NCI-H1436 treated with DMSO at 0.1 percent for 48 hours (cell line): Measurements from ENCODE around the gene DCST1.
A peak's percentile ranks its signal among the peaks of the same experiment; 100 is the strongest.

Experiments
- DNase-seq: peaks from one replicate; lab custom pipeline; 2025; lab: John Stamatoyannopoulos, UW

The DCST1 gene

GRCh38 chr1:155053531-155054105 lies 20.0 kb downstream of the DCST1 start:
- no peak for DNase-seq

GRCh38 chr1:155057104-155057503 lies 23.5 kb downstream of the DCST1 start:
- no peak for DNase-seq

- DNase-seq = no peak
These were observed 24.2 kb downstream of the DCST1 start for GRCh38 chr1:155057788-155058211.

GRCh38 chr1:155060736-155061135 lies 27.1 kb downstream of the DCST1 start:
- no peak for DNase-seq

GRCh38 chr1:155061381-155062150 lies 27.9 kb downstream of the DCST1 start:
- DNase-seq = peak; percentile 61

- DNase-seq = no peak
These were observed 28.6 kb downstream of the DCST1 start for GRCh38 chr1:155062151-155062686.

- no peak for DNase-seq
These were observed 29.2 kb downstream of the DCST1 start for GRCh38 chr1:155062702-155063411.

- no peak for DNase-seq
These were observed 30.0 kb downstream of the DCST1 start, which contains the start of gene EFNA4 for GRCh38 chr1:155063550-155064110. EFNA4 (plus strand) TSS chr1:155063740; CDS start chr1:155063824, 84 bp downstream.

GRCh38 chr1:155064111-155064831 lies 30.6 kb downstream of the DCST1 start:
- DNase-seq = no peak

- no peak for DNase-seq
These were observed 31.3 kb downstream of the DCST1 start for GRCh38 chr1:155064832-155065429.

GRCh38 chr1:155066777-155067176 lies 33.2 kb downstream of the DCST1 start:
- no peak for DNase-seq

- DNase-seq = no peak
These were observed 35.0 kb downstream of the DCST1 start for GRCh38 chr1:155068599-155068998.

- no peak for DNase-seq
These were observed 36.0 kb downstream of the DCST1 start for GRCh38 chr1:155069551-155070157.

GRCh38 chr1:155070158-155070621 lies 36.6 kb downstream of the DCST1 start:
- no peak for DNase-seq

- DNase-seq = no peak
These were observed 37.3 kb downstream of the DCST1 start for GRCh38 chr1:155070721-155071569.

GRCh38 chr1:155071701-155072100 lies 38.1 kb downstream of the DCST1 start:
- no peak for DNase-seq

GRCh38 chr1:155072531-155073289 lies 39.1 kb downstream of the DCST1 start:
- no peak for DNase-seq

GRCh38 chr1:155073377-155074242 lies 40.0 kb downstream of the DCST1 start:
- DNase-seq = no peak
